ENCODE measurements around the gene AQP12A.

Gene AQP12A

DNA sequence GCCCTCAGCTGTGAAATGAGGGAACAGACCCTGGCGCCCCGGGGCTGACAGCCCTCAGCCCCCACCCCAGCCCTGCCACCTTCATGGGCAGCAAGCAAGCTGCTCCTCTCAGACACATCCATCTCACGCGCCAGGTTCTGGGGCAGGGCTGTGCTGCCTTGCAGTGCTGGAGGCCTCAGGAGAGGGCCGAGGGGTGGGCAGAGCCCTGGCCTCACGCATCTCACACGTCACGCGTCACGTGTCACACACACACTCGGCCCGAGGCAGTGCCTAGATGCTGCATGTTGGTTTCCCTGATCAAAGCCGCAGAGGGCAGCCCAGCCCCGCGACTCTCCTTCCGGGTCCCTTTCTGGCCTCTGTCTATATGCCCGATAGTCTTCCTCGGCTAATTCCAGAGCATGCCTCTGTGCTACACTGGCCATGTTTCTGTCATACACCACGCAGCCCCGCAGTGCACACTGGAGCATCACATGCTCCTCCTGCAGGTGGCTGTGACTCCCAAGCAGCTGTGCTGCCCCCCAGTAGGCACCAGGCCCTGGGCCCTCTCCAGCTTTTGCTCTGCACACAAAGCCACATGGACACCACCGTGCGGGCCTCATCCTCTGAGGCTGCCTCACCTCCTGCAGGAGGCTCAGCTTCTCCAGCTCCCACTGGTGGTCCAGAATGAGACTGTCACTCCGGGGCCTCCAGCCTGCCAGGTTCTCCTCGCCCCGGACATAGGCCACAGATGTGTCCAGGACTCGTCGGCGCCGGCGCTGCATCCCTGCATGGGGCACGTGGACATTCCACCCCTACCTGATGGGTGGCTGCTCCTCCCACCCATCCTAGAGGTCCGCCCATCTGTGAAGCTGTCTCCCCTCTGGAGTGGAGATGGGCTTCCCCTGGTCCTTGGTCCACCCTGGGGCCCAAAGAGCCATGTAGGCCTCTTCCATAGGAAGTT lies 31.4 kb downstream of the AQP12A start:
- no peak for DNase-seq (ENCODE audit: low read depth in 2 of 2)

GRCh38 chr2:240723851-240724250 lies 32.2 kb downstream of the AQP12A start:
- no peak for DNase-seq (ENCODE audit: low read depth in 2 of 2)

DNA sequence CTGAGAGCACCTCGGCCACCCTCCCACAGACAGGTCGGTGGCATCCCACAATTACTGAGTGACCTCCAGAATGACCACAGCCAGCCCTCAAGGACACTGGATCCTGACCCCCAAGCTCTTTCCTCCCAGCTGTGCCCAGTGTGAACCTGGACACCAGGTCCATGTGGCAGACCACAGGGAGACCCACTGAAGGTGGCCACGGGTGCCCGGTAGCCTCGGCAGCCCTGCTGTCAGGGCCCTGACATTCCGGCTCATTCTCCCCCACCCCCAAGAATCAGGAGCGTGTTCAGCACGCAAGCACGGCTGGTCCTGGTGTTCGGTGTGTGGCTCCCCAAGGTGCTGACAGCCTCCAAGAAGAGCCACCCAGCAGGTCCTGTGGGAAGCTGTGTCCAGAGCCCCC lies 32.8 kb downstream of the AQP12A start:
- DNase-seq (ENCODE audit: low read depth in 2 of 2): no peak

GRCh38 chr2:240725266-240725665 lies 33.6 kb downstream of the AQP12A start:
- no peak for DNase-seq (ENCODE audit: low read depth in 2 of 2)

GRCh38 chr2:240725671-240726070 lies 34.0 kb downstream of the AQP12A start:
- no peak for DNase-seq (ENCODE audit: low read depth in 2 of 2)

DNA sequence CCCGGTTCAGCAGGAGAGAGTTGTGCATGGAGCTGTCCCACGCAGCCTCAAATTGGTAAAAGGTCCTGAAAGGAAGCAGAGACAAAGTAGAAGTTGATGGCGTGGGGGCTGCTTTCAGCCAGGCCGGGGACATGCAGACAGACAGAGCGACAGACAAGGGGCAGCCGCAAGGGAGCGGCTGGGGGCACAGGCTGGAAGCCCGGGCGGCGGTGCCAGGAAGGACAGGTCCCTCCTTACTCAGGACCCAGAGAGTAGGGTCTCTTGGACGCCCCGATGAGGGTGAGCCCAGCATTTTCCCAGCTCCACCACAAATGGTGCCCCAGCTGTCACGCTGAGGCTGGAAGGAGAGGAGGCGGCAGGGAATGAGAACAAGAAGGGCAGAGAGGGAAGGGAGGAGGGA lies 35.2 kb downstream of the AQP12A start:
- DNase-seq (ENCODE audit: low read depth in 2 of 2): no peak

GRCh38 chr2:240727439-240727838 lies 35.8 kb downstream of the AQP12A start:
- DNase-seq (ENCODE audit: low read depth in 2 of 2): no peak

DNA sequence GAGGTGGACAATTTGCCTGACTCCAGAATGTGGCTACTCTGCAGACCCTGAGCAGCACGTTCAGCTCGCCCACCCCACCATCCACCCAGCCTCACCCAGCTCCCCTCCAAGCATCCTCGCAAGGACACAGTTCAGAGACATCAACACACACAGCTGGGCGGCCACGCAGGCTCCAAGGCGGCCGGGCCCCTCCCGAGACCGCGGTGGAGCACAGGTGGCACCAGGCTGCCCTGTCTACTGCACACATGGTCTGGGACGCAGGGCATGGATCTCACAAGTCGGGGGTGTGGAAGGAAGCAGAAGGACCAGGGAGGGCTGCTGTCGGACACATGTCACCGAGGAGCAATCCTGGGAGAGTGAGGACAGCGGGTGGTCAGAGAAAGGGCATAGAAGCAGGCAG lies 36.2 kb downstream of the AQP12A start:
- DNase-seq (ENCODE audit: low read depth in 2 of 2): no peak

DNA sequence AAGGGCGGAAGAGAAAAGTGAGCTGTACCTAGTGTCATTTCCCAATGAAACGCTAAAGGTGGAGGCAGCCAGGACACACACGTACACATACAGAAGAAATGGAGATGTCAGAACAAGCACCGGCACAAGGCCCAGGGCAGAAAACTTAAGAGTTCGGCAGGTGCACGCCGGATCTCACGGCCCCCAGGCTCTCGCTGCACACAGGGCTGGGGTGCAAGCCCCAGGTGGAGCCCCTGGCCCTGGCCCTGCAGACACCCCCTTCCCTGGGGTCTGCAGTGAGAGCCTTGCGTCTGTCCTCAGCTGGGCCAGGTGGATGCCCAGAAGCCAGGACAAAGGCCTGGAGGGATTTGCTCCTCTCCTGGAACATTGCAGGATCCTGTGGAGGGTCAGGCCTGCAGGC lies 36.7 kb downstream of the AQP12A start:
- no peak for DNase-seq (ENCODE audit: low read depth in 2 of 2)

DNA sequence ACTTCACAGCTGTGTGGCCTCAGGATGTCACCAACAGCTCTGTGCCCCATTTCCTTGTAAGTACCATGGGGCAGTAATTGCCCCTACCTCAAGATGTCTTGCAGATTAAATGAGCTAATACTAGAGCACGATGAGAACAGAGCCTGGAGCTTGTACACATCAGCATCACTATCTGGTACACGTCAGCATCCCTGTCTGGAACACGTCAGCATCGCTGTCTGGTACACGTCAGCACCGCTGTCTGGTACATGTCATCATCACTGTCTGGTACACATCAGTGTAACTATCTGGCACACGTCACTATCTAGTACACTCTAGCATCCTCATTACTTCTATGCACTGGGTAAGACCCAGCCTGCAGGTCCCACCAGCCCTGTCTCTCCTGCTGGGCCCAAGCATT lies 37.2 kb downstream of the AQP12A start:
- no peak for DNase-seq (ENCODE audit: low read depth in 2 of 2)

- DNase-seq (ENCODE audit: low read depth in 2 of 2): no peak
These were observed 39.0 kb downstream of the AQP12A start for GRCh38 chr2:240730501-240731177.

GRCh38 chr2:240731178-240731545 lies 39.5 kb downstream of the AQP12A start:
- DNase-seq (ENCODE audit: low read depth in 2 of 2): no peak

DNA sequence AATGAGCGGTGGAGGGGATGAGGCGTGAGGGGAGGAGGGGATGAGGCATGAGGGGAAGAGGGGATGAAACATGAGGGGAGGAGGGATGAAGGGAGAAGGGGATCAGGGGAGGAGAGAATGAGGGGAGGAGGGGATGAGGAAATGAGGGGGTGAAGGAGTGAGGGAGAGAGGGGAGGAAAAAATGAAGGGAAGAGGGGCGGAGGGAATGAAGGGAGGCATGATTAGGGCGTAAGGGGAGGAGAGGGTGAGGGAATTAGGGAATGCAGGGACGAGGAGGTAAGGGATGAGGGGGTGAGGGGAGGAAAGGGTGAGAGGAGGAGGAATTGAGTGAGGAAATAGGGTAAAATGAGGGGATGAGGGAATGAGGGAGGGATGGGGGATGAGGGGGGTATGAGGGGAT lies 40.5 kb downstream of the AQP12A start:
- no peak for DNase-seq (ENCODE audit: low read depth in 2 of 2)

- DNase-seq (ENCODE audit: low read depth in 2 of 2): no peak
These were observed 41.4 kb downstream of the AQP12A start for GRCh38 chr2:240732911-240733622.

DNA sequence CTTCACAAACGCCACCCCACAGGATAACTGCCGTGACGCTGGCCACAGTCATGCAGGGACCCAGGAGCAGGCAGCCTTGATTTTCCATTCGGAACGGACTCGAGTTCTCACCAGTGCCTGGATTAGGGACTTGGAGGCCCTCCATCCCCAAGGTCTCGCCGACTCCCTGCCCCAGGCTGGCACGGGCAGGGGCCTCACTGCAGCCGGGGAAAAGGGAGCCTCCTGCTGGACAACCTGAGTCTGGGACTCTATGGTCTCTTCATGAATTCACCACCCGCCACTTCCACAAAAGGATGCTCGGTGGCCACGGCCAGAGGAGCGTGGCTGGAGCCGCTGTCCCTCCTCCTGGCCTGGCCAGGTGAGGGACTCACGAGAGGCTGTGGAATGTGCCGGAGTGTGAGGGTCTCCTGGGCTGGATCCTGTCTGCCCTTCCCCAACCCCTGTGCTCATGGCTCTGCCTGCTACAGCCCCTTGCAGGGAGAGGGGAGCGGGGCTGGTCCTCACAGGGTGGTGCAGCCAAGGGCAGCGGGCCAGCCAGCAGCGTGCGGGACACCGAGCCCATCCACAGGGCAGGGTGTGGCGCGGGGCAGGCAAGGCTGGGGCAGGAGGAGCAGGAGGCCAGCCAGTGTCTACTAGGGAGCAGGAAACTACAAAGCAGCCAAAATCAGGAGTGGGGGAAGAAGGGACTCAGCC lies 42.3 kb downstream of the AQP12A start:
- no peak for DNase-seq (ENCODE audit: low read depth in 2 of 2)

GRCh38 chr2:240734756-240735155 lies 43.1 kb downstream of the AQP12A start:
- DNase-seq (ENCODE audit: low read depth in 2 of 2): no peak

DNA sequence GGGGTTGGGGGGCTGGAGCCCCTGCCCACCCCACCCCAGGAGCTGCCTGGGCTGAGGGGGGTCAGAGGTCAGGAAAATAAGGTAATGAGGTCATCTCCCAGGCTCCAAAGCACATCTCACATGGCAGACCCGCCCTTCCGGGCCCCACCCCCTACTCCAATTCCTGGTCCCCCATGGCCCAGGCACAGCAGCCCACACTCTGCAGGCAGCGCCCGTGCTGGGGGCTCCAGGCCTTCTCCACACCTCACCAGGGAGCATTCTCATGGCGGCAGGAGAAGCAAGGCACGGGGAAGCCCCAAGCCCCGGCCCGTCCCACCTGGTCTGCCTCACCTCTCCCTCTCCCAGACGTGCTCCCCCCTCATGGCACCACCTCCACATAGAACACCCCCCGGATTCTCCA lies 43.8 kb downstream of the AQP12A start:
- DNase-seq (ENCODE audit: low read depth in 2 of 2): no peak

DNA sequence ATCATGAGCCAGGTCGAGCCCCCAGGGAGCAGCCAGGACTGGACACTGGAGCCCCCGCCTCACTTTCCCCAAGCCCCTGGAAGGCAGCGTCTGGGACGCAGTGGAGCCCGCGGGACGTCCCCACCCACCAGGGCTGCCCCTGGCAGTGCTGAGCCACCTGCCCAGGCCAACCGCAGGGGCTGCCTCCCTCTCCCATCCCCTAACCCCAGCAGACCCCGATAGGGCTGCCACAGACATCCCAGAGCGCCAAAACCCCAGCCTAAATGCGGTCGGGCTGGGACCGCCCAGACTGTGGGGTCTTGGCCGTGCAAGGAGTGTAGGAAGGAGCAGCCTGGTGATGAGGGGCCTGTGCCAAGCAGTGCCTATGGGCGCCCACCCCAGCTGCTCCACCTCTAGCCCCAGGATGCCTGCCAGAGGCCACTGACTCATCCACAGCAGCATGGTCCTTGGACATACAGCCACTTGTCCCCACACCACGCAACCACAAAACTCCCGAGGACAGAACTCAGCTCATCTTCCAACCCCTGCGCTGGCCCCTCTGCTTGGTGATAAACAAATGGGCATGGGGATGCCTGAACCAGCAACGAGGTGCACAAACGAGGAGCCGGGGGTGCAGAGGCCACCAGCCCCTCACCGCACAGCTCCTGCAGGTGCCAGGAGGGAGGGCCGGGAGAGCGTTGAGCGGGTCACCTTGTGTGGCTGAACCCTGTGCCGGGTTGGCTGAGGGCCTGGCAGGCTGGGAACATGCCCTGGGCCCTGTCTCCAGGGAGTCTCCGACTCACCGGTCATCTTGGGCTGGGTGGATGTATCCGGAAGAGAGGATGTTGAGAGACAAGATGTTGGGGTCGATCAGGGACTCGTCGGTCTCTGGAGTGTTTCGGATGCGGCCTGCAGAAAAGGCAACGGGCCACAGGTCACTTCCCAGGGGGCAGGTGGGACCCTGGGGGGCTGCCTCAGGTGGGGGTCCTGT lies 44.9 kb downstream of the AQP12A start:
- DNase-seq (ENCODE audit: low read depth in 2 of 2): no peak

- DNase-seq (ENCODE audit: low read depth in 2 of 2): no peak
These were observed 45.8 kb downstream of the AQP12A start for GRCh38 chr2:240737512-240737911.

- DNase-seq (ENCODE audit: low read depth in 2 of 2): no peak
These were observed 46.3 kb downstream of the AQP12A start for GRCh38 chr2:240737958-240738357.

DNA sequence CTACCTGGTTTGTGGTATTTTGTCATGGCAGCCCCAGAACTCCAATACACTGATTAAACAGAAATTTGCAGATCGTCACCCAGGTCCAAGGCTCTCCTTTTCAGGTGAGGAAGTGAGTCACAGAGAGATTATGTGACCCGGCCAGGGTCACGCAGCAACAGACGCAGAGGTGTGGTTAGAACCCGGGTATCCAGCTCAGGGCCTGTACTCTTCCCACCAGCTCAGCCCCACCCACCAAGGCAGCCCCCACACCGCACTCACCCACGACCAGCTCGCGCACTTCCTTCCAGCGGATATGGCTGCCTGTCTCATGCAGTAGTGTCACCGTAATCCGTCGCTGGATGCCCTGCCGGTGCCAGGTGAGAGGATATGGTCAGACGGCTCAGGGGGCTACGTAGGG lies 48.1 kb downstream of the AQP12A start:
- DNase-seq (ENCODE audit: low read depth in 2 of 2): peak; percentile 17 to 23

All from stimulated activated CD8-positive, alpha-beta memory T cell treated with anti-CD3 and anti-CD28 coated beads, Interleukin-15, amount 100 ng/mL, for 4 hours (primary cell).